SKM-1 (cell line): ENCODE data around the gene TSPY10.
"Not testable (repeated sequence)": the region's sequence is repeated elsewhere in the genome, so short reads cannot be mapped to it uniquely, and the experiment has no call there.

ENCODE experiments used
- DNase-seq: peaks from one replicate; lab custom pipeline; 2025; ENCODE audit not compliant: unreplicated experiment; lab: John Stamatoyannopoulos, UW

Gene TSPY10

DNA sequence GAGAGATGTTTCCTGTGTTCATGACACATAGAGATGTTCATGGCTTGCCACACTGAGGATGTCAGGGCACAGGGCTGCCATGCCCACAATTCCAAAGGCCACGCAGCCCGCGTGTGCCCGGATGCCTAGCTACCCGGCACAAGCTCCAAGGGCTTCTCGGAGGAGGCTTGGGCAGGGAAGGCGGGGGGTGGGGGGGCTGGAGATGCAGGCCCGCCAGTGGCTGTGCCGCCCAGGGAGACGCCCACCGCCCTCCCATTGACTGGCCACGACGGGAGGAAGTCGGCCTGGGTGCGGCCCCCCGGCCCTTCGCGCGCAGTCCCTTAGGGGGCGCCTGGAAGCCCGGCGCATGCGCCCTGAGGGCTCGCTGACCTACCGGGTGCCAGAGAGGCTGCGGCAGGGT is at the start of gene TSPY10:
TSS of gene TSPY10 (plus strand) at position 301 of the 400 bp plus-strand sequence. CDS start at position 347, 46 bp downstream.
- DNase-seq: not testable (repeated sequence)

GRCh38 chrY:9486967-9487366 is 40.7 kb upstream of the TSPY10 start, which contains the start of gene TSPY9:
TSS of gene TSPY9 (plus strand) at chrY:9487267. CDS start at chrY:9487313, 46 bp downstream.
- not testable (repeated sequence) for DNase-seq

GRCh38 chrY:9504396-9504795 is 23.3 kb upstream of the TSPY10 start:
- not testable (repeated sequence) for DNase-seq

DNA sequence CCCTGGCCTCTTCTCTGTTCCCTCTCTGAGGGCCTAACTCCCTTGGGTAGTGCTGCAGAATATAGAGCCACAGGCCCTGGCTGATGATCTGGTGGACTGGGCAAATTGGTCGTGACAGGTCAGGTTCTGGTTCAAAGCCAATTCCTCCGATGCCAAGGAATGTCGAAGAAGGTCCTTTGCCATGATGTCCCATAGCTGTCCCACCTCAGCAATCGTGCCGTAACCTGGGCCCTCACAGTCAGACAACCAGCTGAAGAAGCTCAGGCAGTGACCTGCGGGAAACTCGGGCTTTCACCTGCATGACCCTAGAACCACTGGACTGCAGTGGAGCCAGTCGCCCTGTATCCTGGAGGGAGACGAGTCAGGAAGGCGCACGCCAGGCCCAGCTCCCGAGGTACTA is 11.4 kb upstream of the TSPY10 start:
- DNase-seq: not testable (repeated sequence)
